Tibial nerve (tissue), 3 donors: ENCODE results near the gene C14orf93.

Source experiments
- CTCF ChIP-seq, 5 experiments: fragments of 200-600 bp in 3 of 5; fragments of 450-650 bp in 2 of 5; sonication (generic) in 3 of 5; IDR thresholded peaks; one replicate each; pipeline ENCODE4 v1.5.1; 2016 to 2019; ENCODE audit warnings: antibody characterized with exemption in 5 of 5, mild to moderate bottlenecking in 3 of 5, moderate library complexity in 2 of 5
- POLR2A ChIP-seq, 2 donors: fragments of 450-650 bp; IDR thresholded peaks; one replicate each; pipeline ENCODE4 v1.6.1; 2017; ENCODE audit warnings: antibody characterized with exemption in 2 of 2, mild to moderate bottlenecking in 2 of 2, moderate library complexity in 2 of 2

GRCh38 chr14:22955702-22956569, 54.0 kb downstream of the C14orf93 start:
- TF ChIP-seq CTCF (IDR thresholded peaks at IDR 0.05): no peak
- no peak for TF ChIP-seq POLR2A (IDR thresholded peaks at IDR 0.05)
